ENCODE data around the gene CDR2L.

- TF ChIP-seq CTCF (IDR thresholded peaks at IDR 0.05 in 4 of 5, conservative IDR thresholded peaks at IDR 0.05 in 1 of 5) (no peak), POLR2A (IDR thresholded peaks at IDR 0.05) (no peak)
Observed at GRCh38 chr17:74953134-74953687, 34.2 kb upstream of the CDR2L start.

All from gastrocnemius medialis (tissue), 4 donors.